Neural progenitor cell (in vitro differentiated cells): ENCODE measurements around the gene IFNA1.

Experiments used
- EZH2phosphoT487 ChIP-seq: fragments of 200-600 bp; sonication (generic); IDR thresholded peaks from 2 replicates; pipeline ENCODE4 v1.6.1; 2017; ENCODE audit warnings: antibody characterized with exemption
- TF ChIP-seq, protein P1 (sequence below): fragments of 200-600 bp; sonication (generic); IDR thresholded peaks from 2 replicates; pipeline ENCODE4 v1.5.1; 2017; ENCODE audit warnings: antibody characterized with exemption, mild to moderate bottlenecking

- TF ChIP-seq, protein P1, sequence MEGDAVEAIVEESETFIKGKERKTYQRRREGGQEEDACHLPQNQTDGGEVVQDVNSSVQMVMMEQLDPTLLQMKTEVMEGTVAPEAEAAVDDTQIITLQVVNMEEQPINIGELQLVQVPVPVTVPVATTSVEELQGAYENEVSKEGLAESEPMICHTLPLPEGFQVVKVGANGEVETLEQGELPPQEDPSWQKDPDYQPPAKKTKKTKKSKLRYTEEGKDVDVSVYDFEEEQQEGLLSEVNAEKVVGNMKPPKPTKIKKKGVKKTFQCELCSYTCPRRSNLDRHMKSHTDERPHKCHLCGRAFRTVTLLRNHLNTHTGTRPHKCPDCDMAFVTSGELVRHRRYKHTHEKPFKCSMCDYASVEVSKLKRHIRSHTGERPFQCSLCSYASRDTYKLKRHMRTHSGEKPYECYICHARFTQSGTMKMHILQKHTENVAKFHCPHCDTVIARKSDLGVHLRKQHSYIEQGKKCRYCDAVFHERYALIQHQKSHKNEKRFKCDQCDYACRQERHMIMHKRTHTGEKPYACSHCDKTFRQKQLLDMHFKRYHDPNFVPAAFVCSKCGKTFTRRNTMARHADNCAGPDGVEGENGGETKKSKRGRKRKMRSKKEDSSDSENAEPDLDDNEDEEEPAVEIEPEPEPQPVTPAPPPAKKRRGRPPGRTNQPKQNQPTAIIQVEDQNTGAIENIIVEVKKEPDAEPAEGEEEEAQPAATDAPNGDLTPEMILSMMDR: no peak
- TF ChIP-seq EZH2phosphoT487: no peak
Observed at GRCh38 chr9:21399956-21400355, 40.3 kb upstream of the IFNA1 start.
